A204.1 (cell line): ENCODE data around the gene URB2.

ENCODE experiments used
- FAIRE-seq: peaks from 2 replicates; lab custom pipeline; 2012; peaks lifted over from hg19 to GRCh38; lab: Jason Lieb, UNC

The URB2 gene

DNA sequence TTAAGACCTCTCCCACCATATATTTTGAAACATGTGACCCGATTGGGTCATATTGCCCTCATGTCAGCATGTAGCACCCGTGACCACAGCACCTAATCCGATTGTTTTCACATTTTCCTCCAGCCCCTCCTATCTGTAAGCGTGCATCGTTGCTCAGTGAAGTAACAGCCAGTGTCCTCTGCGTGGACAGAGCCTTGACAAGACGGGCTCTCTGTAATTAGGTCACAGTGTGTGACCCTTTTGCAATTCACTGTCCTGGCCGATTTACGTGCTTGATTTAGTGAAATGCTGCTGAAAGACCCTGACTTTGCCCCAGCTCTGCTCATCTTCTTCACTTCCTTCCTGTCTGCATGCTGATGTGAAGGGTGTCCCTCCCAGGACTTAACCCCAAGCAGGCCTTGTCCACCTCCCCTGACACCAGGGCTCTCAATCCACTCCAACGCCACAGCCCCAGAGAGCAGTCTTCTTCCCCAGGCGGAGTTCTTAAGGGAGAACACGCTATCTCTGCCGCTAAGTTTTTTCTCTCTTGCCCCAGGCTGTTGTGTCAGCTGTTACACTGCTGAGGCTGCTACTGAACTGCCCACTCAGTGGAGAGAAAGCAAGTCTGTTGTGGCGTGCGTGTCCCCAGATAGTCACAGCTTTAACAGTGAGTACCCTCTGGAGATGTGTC lies 19.4 kb downstream of the URB2 start:
- no peak for FAIRE-seq

DNA sequence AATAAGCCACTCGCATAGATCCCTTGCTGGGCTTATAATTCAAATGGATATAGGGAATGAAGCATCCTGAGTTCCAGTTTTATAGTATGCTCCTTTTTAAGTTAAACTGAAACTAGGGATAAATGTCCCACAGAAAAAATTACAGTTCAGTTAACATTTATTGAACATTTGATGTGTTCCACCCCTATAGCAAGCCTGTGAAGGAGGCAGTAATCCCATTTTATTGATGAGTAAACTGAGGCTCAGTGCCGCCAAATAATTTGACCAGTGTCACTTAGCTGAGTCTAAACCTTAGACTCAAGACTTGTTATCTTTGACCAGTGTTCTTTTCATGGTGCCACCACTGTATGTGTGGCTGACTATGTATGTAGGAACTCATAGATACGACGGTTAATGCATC lies 22.4 kb downstream of the URB2 start:
- FAIRE-seq, result no peak

- FAIRE-seq, result no peak
Observed at GRCh38 chr1:229650045-229650444, 24.0 kb downstream of the URB2 start.

GRCh38 chr1:229651546-229651945 lies 25.5 kb downstream of the URB2 start:
- no peak for FAIRE-seq

GRCh38 chr1:229653420-229653819 lies 27.4 kb downstream of the URB2 start:
- no peak for FAIRE-seq

GRCh38 chr1:229655781-229656180 lies 29.7 kb downstream of the URB2 start:
- FAIRE-seq, result no peak

- no peak for FAIRE-seq
Observed at GRCh38 chr1:229657993-229658755, 32.1 kb downstream of the URB2 start.

GRCh38 chr1:229661022-229661877 lies 35.2 kb downstream of the URB2 start:
- FAIRE-seq, result no peak

DNA sequence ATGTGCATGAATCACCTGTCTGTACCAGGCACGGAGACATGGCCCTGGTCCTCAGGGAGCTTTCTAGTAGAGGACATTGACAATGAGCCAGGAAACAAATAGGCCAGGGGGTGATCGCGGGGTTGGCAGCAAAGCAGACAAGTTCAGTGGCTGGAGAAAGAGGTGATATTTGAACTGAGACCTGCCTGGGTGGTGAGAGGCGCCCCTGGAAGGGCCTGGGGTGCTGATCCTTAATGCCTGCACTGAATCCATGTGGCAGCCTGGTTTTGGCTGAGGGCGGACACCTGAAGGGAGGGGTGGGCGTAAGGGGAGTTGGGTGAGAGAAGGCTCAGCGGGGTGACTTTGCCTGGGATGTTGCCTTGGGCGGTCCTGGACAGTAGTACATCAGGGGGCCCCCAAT lies 35.9 kb downstream of the URB2 start:
- no peak for FAIRE-seq

DNA sequence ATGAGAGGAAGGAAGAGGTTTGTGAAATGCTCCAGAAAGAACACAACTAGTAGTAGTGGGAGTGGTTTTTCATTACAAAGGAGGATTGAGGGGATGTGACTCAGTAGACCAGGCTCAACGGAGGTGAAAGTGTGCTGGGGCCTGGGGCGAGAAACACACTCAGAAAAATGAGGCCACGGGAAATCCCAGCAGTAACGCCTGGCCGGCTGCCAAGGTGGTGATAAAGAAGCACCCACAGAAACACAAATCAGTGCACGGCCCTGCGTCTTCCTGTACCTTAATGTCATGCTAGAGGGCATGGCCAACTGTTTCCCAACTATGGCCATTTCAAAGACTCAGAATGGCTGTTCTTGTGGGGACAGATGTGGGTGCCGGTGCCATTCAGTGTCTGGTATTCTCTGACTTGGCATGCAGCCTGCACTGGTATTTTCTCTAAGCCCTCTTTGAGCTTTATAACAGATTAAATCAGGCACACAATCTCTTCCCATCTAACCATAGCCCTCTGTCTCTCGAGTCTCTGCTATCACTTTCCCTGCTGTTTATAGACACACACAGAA lies 38.2 kb downstream of the URB2 start:
- FAIRE-seq, result no peak

GRCh38 chr1:229665912-229666558 lies 40.0 kb downstream of the URB2 start:
- no peak for FAIRE-seq

- FAIRE-seq, result no peak
Observed at GRCh38 chr1:229666585-229666984, 40.5 kb downstream of the URB2 start.

- no peak for FAIRE-seq
Observed at GRCh38 chr1:229669333-229669732, 43.3 kb downstream of the URB2 start.

DNA sequence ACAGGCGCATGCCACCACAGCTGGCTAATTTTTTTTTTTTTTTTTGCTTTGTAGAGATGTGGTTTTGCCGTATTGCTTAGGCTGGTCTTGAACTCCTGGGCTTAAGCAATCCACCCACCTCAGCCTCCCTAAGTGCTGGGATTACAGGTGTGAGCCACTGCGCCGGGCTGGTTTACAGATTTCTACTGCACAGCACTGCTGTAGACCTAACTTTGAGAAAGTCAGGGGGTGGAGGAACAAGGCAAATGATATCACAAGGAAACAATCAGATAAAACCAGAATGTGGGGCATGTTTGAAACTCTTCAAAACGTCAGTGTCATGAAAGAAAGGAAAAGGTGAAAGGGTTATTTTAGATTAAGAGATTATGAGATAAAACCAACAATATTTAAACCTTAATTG lies 45.3 kb downstream of the URB2 start:
- no peak for FAIRE-seq

- no peak for FAIRE-seq
Observed at GRCh38 chr1:229672246-229672645, 46.2 kb downstream of the URB2 start.

GRCh38 chr1:229674042-229674441 lies 48.0 kb downstream of the URB2 start:
- no peak for FAIRE-seq

DNA sequence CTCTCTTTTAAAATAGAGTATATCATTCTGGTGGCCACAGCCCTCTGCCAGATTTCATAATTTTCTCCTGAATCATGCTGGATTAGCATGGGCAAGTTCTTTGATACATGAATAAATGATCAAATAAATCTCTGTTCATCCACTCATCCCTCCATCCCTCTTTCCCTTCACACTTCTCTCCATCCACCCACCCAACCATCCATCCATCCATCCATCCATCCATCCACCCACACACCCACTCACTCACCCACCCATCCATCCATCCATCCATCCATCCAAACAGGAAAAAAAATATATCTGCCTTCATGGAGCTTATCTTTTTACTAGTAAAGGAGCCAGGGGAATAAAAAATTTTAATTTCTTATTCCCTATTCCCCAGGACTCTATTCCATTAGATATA lies 49.3 kb downstream of the URB2 start:
- no peak for FAIRE-seq

DNA sequence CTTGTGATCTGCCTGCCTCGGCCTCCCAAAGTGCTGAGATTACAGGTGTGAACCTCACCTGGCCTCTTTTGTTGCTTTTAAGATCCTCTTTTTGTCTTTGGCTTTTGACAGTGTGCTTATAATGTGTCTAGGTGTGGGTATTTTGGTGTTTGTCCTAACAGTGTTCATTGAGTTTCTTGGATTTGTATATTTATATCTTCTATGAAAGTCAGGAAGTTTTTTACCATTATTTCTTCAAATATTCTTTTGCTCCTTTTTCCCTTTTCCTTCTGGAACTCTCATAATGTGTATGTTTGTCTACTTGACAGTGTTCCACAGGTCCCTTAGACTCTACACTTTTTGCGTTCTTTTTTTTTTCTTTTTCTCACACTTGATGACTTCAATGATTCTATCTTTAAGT lies 59.1 kb downstream of the URB2 start:
- FAIRE-seq, result no peak

DNA sequence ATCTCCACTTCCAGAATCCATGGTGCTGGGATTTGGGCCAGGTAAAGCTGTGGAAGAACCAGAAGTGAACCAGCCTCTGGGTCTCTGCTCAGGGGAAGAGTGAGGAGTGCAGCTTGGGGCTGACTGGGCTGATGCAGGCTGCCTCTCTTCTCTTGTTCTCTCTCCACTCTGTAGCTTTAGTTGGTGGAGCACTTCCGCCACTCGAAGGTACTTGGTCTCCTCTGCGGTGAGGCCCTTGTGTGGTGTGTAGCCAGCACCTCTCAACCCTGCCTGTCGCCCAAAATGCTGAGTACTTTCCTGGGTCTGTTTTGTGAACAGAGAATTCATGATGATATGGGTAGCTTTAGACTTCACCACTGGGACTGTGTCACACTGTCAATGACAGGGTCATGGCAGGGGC lies 63.2 kb downstream of the URB2 start:
- no peak for FAIRE-seq

DNA sequence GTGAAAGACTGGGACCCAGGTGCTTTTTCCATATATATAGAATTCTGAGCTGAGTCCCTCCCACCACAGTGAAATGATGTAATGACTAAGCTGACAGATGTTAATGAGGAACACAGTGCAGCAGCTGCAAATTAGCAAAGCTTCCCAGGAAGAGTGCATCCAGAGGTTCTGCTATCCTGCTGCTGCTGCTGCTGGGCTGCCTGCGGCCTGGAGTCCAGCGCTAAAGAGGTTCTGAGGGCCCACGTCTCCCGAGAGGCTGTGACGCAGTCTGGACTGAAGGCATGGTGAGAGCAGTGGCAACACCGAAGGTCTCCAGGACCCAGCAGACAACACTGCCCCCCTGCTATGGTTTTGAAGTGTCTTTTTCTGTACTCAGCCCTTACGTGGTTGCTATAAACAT lies 63.9 kb downstream of the URB2 start:
- no peak for FAIRE-seq

- FAIRE-seq, result no peak
Observed at GRCh38 chr1:229690662-229691061, 64.6 kb downstream of the URB2 start.

- FAIRE-seq, result no peak
Observed at GRCh38 chr1:229691362-229691761, 65.3 kb downstream of the URB2 start.
